ENCODE results near the gene GAK.

GRCh38 chr4:925771-926500 lies 6.2 kb downstream of the GAK start:
- TF ChIP-seq SIN3A (IDR thresholded peaks at IDR 0.05; ENCODE audit: borderline replicate concordance, insufficient read depth, low read length) (no peak), REST (IDR thresholded peaks at IDR 0.05; ENCODE audit: insufficient read depth in 1 of 2, low read depth in 2 of 2, low read length in 2 of 2) (no peak), POLR2AphosphoS5 (IDR thresholded peaks at IDR 0.05; ENCODE audit: low read depth, low read length) (no peak), TAF1 (IDR thresholded peaks at IDR 0.05; ENCODE audit: borderline replicate concordance, insufficient read depth, low read length) (no peak), FOXP2 (optimal IDR thresholded peaks at IDR 0.05; ENCODE audit: borderline replicate concordance, extremely low read depth, extremely low read length, insufficient read depth) (no peak)
